ENCODE measurements around the gene CYP2C18.
"Not testable (repeated sequence)": the region's sequence is repeated elsewhere in the genome, so short reads cannot be mapped to it uniquely, and the experiment has no call there.

Gene CYP2C18

DNA sequence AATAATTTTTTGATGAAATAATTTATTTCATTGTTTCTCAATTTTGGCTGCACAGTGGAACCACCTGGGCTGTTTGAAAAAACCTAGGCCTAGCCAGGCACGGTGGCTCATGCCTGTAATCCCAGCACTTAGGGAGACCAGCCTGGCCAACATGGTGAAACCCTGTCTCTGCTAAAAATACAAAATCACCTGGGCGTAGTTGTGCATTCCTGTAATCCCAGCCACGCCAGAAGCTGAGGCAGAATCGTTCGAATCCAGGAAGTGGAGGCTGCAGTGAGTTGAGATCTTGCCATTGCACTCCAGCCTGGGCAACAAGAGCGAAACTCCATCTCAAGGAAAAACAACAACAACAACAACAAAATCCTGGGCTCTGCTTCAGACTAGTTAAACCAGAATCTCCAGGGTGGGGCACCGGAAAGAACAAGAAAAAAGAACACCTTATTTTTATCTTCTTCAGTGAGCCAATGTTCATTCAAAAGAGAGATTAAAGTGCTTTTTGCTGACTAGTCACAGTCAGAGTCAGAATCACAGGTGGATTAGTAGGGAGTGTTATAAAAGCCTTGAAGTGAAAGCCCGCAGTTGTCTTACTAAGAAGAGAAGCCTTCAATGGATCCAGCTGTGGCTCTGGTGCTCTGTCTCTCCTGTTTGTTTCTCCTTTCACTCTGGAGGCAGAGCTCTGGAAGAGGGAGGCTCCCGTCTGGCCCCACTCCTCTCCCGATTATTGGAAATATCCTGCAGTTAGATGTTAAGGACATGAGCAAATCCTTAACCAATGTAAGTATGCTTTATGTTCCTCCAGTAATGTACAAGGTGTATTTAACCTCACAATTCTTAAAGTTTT, at the start of gene CYP2C18:
Gene CYP2C18, plus strand, starts transcription at position 516 of the 841 bp plus-strand sequence. Its CDS starts 91 bp downstream, at position 607.
- no peak for DNase-seq (ENCODE audit: low spot score)

DNA sequence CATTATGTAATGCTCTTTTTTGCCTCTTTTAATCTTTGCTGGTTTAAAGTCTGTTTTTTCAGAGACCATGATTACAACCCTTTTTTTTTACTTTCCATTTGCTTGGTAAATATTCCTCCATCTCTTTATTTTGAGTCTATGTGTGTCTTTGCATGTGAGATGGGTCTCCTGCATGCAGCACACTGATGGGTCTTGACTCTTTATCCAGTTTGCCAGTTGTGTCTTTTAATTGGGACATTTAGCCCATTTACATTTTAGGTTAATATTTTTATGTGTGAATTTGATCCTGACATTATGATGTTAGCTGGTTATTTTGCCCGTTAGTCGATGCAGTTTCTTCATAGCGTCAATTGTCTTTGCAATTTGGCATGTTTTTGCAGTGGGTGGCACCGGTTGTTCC, 45.4 kb upstream of the CYP2C18 start:
- not testable (repeated sequence) for DNase-seq (ENCODE audit: low spot score)

DNA sequence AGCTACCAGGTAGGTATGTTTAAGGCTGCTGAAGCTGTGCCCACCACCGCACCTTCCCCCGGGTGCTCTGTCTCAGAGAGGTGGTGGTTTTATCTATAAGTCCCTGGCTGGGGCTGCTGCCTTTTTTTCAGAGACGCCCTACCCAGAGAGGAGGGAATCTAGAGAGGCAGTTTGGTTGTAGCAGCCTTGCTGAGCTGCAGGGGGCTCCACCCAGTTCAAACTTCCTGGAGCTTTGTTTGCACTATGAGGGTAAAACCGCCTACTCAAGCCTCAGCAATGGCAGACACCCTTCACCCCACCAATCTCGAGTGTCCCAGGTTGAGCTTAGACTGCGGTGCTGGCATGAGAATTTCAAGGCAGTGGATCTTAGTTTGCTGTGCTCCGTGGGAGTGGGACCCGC, 43.6 kb upstream of the CYP2C18 start:
- DNase-seq (ENCODE audit: low spot score), result no peak

DNA sequence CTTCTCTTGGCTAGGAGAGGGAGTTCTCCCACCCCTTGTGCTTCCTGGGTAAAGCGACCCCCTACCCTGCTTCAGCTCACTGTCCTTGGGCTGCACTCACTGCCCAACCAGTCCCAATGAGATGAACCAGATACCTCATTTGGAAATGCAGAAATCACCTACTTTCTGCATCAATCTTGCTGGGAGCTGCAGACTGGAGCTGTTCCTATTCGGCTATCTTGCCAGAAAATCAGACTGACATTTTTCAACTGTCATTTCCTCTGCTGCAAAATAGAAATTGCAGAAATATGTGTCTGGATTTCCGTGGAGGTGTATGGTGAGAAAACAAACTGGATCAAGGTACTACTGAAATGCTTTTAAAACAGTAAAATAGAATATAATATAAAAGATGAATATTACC, 43.0 kb upstream of the CYP2C18 start:
- DNase-seq (ENCODE audit: low spot score), result no peak

DNA sequence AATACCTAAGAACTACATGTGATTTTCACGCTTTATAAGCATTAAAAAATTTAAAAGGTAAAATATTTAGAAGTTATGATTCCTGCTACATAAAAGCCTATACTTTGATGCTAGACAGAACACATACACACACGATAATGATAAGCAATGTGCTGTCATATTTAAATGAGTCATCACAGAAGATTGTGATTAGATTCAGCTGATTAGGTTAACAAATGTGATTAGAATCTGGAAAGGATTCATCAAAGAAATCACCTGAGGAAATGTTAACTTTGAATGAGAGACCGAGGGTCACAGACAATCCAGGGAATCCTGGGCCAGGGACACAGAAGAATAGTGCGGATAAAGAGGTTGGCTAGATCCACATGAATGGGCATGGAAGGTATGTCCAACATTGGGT, 42.0 kb upstream of the CYP2C18 start:
- no peak for DNase-seq (ENCODE audit: low spot score)

DNA sequence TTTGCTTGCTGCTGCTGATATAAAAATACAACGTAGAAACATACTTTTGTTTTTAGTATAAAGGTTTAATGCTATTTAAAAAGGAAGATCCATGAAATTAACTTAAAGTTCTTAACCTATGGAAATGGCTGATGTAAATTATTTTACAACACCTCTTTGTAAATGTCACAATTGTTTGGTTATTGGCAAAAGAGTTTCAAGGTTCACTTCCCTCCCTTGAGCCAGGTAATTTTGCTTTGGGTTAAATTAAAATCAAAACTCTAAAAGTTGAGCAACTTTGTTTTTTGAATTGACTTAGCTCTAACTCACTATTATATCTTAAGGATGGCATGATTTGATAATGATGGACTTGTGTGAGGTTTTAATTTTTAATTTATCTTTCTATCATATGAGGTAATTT, 39.2 kb upstream of the CYP2C18 start:
- no peak for DNase-seq (ENCODE audit: low spot score)

DNA sequence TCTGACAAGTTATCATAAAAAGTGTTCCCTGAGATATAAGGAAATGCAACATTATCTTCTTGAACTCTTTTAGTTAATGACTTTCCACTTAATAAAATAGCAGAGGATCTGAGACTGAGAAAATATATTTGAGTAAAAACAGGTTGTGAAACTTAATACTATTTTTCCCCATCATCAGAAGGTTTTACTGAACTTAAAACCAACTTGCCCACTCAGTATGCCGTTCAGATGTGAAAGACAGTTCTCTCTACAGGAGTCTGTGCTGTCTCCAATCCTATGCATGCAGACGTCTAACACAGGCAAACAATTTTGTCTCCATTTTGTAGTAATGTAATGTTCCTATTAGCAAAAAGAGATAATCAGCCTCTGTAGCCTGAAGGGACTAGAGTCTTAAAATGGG, 38.2 kb upstream of the CYP2C18 start:
- DNase-seq (ENCODE audit: low spot score), result no peak

DNA sequence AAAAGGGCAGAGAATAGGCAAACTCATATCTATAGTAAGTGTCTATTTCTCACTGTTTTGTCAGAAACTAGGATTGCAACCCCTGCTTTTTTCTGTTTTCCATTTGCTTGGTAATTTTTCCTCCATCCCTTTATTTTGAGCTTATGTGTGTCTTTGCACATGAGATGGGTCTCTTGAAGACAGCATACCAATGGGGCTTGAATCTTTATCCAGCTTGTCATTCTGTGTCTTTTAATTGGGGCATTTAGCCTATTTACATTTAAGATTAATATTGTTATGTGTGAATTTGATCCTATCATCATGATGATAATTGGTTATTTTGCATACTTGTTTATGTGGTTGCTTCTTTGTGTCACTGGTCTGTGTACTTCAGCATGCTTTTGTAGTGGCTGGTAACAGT, 28.3 kb upstream of the CYP2C18 start:
- DNase-seq (ENCODE audit: low spot score), result not testable (repeated sequence)

DNA sequence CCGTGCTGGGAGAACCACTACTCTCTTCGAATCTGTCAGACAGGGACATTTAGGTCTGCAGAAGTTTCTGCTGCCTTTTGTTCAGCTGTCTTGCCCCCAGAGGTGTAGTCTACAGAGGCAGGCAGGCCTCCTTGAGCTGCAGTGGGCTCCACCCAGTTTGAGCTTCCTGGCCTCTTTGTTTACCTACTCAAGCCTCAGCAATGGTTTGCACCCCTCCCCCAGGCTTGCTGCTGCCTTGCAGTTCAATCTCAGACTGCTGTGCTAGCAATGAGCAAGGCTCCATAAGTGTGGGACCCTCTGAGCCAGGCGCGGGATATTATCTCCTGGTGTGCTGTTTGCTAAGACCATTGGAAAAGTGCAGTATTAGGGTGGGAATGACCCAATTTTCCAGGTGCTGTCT, 20.5 kb upstream of the CYP2C18 start:
- DNase-seq (ENCODE audit: low spot score), result not testable (repeated sequence)

DNA sequence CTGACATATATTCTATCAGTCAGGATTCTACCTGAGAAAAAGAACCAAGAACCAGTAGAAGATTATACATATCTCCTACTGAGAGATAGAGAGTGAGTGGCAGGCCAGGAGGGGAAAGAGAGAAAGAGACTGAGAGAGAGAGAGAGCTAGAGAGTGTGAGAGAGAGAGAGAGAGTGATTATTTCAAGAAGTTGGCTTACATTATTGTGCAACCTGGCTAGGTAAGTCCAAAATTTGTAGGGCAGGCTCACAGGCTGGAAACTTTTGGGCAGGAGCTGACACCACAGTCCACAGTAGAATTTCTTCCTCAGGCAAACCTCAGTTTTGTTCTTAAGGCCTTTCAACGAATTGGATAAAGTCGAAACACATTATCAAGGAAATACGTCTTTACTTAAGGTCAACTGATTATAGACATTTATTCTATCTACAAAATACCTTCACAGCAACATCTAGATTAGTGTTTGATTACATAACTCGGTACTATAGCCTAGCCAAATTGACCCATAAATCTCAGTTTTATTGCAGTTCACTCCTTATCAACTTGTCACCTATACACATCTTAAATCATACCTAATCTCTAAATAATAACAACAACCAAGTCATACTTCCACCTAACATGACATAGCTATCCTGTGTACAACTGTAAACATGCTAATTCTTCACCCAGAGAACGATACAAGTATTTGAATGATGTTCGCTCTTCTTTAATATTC, 17.0 kb upstream of the CYP2C18 start:
- DNase-seq (ENCODE audit: low spot score), result no peak

DNA sequence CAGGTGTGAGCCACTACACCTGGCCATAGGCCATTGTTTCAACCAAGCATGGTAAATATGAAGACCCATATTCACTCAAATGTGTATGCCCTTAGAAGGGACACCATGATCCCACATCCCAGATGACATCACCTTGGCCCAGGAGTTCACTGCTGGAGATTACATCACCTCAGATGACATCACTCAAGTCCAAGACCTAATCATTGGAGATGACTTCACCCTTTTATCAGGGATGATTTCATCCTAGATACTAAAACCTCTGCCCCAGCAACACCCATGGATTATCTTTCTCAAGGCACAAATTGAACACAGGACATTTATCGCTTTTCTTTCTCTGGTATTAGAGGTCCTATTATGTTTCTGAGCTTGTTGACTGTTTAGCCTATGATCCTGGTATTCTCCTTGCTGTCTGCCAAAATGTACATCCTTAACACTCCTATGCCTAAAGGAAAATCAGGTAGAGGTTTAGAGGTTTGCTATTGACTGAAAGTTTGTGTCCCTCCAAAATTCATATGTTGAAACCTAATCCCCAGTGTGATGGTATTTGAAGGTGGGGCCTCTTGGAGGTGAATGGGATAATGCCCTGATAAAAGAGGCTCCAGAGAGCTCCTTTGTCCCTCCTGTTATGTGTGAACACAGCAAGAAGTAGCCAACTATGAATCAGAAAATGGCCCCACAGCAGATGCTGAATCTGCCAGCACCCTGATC, 9.8 kb upstream of the CYP2C18 start:
- DNase-seq (ENCODE audit: low spot score), result no peak

DNA sequence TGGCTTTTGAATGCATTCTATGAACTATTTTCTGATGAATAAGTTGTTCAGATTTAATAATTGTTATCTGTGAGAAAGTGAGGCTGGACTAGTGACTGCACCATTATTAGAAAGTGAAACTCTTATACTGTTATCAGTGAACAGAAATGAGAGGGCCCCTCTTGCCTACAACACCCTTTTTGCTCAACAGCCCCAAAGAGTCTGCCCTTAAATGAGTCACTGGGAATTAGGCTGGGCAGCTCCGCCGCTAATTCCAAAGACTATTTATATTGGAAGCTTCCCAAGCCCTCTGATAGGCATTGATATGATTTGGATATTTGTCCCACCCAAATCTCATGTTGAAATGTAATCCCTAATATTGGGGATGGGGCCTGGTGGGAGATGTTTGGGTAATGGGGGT, 7.0 kb upstream of the CYP2C18 start:
- no peak for DNase-seq (ENCODE audit: low spot score)

DNA sequence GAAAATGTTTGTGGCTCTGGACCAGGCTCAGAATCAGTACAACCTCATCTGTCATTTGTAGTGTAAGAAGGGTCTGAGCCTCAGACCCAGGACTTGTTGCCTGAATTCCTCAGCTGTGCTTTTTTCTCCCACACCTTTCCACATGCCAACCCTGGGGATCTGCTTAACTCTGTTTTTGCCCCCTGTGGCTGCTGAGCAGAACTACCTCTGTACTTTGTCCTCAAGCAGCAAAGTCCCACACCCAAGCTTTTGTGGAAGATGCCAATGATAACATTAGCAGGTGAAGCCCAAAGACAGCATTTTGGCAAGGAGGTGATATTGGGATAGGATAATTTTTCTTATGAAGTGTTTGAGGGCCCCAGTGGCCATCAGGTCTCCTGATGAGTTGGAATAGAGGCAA, 5.8 kb upstream of the CYP2C18 start:
- DNase-seq (ENCODE audit: low spot score), result no peak

DNA sequence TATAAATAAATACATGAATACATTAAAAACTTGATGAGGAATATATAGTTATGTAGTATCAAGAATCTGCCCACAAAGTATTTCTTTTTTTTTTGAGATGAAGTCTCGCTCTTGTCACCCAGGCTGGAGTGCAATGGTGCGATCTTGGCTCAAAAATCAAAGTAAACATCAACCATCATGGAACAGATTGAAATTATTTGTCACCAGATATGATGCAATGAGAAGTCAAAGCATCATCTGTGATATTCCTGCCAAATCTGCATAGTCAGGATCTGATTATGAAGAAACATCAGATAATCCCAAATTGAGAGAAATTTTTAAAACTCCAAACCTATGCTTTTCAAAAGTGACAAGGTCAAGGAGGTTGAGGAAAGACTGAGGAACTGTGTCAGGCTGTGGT, 5.1 kb upstream of the CYP2C18 start:
- DNase-seq (ENCODE audit: low spot score), result no peak

DNA sequence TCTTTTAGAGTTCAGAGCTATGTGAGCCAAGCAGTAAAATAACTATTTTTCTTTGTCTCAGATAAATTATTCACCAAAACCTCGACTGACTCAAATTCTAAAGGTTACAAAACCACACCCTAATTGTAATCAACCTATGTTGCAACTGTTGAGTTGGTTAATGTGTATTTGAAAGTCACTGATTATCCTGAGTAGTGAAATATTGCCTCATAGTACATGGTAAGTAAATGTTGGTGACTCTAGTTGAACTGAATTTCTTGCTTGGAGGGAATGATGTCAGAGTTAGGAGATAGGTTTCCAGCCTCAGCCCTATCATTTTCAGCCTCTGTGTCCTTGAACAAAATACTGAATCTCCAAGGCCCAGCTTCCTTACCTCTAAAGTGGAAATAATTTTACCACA, 3.0 kb upstream of the CYP2C18 start:
- DNase-seq (ENCODE audit: low spot score), result no peak

DNA sequence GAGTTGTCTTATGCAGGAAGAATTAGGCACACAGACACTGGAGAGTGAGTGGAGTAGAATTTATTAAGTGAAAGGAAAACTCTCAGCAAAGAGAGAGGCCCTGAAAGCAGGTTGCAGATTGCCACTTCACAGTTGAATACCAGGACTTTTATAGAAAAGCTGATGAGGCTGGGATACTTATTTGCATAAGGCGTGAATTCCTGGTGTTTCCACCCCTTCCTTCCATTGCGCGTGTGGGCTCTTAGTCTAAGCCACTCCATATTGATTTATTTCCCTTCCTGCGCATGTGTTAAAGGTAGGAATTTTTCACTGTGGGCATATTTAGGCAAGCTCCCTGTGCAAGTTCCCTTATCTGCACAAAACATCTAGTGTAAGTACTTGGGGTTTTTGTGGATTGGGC, 893 bp upstream of the CYP2C18 start:
- DNase-seq (ENCODE audit: low spot score), result not testable (repeated sequence)

DNA sequence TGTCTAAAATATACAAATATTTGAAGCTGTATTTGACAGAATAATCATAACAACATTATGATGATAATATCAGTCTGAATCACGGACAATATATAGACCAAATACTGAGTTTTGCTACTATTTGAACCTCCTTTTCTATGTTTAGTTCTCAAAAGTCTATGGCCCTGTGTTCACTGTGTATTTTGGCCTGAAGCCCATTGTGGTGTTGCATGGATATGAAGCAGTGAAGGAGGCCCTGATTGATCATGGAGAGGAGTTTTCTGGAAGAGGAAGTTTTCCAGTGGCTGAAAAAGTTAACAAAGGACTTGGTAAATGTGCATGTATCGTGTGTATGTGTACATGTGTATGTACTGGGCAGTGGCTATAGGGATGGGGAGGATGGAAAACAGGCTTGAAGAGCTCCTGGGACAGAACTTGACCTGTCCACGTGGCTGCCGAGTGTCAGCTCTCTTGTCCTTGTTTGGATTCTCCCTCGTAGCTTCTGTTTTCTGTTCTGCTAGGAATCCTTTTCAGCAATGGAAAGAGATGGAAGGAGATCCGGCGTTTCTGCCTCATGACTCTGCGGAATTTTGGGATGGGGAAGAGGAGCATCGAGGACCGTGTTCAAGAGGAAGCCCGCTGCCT, 4.2 kb downstream of the CYP2C18 start:
- no peak for DNase-seq (ENCODE audit: low spot score)

DNA sequence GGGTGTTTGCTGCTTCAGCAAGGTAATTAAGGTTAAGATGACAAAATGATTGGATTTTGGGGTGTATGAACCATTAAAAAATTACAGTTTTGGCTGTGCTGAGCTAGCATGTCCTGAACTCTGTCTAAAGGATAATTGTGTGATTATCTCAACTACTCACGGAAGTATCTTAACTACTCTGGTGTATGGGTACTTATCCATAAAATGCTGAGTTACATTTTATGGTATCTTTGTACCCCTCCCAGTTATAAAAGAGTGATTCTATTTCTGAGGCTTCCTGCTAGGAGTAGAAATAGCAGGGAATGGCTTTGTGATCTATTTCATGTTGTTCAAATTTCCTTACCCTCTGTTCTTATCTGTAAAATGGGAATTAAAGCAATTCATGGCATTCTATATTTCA, 22.6 kb downstream of the CYP2C18 start:
- DNase-seq (ENCODE audit: low spot score), result no peak

DNA sequence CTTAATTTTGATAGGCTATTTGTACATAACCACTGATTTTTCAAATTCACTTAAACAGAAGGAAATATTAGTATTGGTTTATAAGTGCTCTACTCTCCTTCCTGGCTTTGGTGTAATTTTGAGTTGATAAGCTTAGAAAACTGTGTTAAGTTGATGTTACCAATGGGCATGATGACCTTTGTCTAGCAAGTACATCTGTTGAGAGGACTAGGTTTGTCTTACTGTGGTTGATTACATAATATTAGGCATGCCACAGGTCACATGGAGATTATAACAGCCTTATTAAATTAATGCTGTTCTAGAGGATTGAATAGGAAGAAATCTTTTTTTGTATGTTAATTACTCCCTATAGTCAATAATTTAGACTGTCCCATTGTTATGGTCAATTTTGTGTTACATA, 27.0 kb downstream of the CYP2C18 start:
- DNase-seq (ENCODE audit: low spot score), result no peak

DNA sequence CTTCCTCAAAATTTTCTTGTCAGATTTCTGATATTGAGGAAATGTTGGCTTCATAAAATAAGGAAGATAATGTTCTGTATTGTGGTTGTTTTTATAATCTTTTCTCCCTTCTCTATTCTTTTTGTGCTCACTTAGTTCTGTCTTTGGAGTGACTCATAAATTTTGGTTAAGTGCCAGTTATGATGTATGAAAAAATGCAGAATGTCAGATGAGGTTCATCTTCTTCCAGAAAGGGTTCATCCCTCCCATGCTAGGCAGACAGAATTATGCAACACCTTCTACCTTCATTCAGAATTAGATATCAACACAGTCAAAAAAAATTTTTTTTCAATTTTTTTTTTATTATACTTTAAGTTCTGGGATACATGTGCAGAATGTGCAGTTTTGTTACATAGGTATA, 42.3 kb downstream of the CYP2C18 start:
- no peak for DNase-seq (ENCODE audit: low spot score)

DNA sequence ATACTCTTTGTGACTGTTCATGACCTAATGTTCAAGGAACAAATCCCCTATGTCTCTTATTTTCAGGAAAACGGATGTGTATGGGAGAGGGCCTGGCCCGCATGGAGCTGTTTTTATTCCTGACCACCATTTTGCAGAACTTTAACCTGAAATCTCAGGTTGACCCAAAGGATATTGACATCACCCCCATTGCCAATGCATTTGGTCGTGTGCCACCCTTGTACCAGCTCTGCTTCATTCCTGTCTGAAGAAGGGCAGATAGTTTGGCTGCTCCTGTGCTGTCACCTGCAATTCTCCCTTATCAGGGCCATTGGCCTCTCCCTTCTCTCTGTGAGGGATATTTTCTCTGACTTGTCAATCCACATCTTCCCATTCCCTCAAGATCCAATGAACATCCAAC, 51.7 kb downstream of the CYP2C18 start:
- DNase-seq (ENCODE audit: low spot score), result no peak

DNA sequence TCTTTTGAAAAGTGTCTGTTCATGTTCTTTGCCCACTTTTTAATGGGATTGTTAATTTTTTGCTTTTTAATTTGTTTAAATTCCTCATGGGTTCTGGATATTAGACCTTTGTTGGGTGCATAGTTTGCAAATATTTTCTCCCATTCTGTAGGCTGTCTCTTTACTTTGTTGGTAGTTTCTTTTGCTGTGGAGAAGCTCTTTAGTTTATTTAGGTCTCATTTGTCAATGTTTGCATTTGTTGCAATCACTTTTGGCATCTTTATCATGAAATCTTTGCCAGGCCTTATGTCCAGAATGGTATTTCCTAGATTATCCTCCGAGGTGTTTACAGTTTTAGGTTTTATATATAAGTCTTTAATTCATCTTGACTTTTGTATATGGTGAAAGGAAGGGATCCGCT, 55.1 kb downstream of the CYP2C18 start:
- DNase-seq (ENCODE audit: low spot score), result no peak

DNA sequence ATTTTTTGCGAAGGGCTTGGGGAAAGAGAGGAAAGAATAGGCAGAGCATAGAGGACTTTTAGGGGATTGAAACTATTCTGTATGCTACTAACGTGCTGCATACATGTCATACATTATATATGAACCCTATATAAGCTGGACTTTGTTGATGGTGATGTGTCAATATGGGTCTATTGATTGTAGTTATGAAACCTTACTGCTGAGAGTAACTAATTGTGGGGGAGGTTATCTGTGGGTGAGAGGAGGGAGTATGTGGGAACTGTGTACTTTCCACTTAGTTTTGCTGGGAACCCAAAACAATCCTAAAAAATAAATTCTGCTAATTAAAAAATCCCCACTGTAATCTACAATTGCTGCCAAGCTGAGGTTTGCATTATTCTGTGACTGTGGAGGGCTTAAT, 63.6 kb downstream of the CYP2C18 start:
- DNase-seq (ENCODE audit: low spot score), result no peak

Data from AG20443 (cell line).